ENCODE results near the gene FBXL5.
"Not testable (repeated sequence)": the region's sequence is repeated elsewhere in the genome, so short reads cannot be mapped to it uniquely, and the experiment has no call there.

Gene FBXL5

DNA sequence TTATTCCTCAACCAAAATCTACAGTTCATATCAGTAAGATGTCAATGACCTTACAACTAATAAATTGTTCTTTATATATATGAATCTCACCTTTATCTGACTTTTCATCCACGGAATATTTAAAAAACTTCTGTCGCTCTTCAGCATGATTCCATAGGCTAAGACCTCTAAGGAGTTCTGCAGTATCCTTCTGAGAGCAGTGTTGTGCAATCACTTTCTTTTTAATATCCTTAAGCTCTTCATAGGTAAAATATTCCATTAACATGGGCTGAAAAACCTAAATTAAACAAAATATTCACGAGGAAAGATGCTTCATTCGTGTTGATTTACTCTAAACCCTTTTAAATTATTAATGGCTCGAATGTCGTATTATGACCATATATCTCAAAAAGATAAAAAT is 16.7 kb downstream of the FBXL5 start:
- FAIRE-seq, result no peak

DNA sequence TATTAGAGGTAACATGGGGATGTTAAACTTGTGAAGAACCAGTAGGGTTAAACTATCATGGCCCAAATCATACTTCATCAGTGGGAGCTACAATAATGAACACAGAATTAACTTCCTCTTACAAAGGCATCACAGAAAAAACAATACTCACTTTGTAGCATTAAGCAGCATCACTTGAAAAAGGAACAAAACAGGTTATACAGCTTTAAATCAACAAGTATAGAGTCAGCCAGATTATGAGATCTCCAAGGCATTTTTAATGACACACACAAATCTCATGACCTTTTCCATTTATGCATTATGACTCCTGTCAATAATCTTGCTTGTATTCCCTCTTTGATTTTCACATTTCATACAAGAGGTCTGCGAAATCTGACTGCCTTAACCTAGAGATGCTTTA is 18.3 kb downstream of the FBXL5 start:
- FAIRE-seq, result no peak

DNA sequence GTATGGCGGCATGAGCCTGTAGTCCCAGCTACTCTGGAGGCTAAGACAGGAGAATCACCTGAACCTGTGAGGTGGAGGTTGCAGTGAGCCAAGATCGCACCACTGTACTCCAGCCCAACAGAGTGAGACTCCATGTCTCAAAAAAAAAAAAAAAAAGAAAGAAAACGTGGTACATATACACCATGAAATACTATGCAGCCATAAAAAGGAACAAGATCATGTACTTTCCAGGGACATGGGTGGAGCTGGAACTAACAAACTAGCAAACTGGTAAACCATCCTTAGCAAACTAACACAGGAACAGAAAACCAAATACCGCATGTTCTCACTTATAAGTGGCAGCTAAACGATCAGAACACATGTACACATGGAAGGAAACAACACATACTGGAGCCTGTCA is 37.8 kb downstream of the FBXL5 start:
- not testable (repeated sequence) for FAIRE-seq

DNA sequence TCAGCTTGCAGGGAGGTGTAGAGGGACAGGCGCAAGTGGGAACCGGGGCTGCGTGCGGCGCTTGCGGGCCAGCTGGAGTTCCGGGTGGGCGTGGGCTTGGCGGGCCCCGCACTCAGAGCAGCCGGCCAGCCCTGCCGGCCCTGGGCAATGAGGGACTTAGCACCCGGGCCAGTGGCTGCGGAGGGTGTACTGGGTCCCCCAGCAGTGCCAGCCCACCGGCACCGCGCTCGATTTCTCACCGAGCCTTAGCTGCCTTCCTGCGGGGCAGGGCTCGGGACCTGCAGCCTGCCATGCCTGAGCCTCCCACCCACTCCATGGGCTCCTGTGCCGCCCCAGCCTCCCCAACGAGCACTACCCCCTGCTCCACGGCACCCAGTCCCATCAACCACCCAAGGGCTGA is 40.3 kb downstream of the FBXL5 start:
- FAIRE-seq, result not testable (repeated sequence)

DNA sequence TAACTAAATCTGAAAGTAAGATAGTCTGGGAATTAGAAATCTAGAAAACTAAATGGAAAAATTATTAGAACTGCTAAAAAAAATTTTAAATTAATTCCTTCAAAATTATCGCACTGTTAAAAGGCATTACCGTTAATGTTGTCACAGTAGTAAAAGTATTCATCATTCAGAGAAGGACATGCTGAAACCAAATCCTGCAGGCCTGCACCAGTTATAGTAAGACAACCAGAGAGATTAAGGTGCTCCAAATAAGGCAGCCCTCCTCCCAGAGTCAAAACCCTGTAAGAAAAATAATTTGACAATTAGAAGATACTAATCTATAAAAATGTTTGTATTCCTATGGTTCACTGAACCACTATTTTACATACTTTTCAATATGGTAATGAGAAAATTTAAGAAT is 43.0 kb downstream of the FBXL5 start:
- FAIRE-seq, result no peak

DNA sequence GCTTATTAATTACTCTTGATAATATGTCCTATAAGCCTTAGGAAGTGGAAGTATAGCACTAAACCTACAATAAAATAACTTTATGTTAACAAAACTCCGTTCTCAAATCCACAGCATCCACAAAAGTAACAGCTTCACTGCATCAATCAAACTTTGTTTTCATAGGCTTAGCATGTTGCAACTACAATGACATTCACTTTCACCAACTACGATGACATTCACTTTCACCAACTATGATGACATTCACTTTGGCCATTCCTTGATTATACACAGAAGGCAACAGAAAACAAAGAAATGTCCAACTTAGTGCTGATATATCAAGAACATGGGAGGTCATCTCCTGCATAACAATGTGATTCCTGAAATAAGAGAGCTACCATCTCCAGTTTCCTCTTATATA is 44.3 kb downstream of the FBXL5 start:
- FAIRE-seq, result no peak

DNA sequence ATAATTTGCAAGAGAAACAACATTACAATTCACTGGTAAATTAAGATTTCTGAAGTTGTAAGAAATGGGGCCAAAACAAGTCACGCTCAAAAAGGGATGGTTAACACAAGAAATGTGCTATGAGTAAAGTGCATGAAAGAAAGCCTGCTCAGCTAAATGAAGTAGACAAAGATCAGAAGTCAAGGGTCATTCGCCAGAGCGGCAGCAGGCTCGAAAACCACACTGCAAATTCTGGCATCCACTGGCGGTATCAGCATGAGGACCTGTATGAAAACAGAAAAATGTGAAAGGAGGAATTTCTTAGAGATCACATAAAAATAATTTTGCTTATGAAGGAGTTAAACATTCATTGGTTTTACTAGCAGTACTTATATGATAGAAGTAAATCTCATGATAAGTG is 49.6 kb downstream of the FBXL5 start:
- no peak for FAIRE-seq

DNA sequence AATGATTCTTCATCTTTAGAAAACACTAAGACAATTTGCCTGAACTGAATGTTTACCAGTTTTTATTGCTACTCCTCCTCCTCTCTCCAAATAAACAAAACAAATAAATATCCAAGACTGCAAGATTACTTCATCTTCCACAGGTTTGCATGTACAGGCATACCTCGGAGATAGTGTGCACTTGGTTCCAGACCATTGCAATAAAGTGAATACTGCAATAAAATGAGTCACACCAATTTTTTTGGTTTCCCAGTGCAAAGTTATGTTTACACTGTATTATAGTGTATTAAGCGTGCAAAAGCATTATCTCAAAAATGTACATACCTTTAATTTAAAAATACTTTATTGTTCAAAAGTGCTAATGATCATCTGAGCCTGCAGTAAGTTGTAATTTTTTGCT is 53.3 kb downstream of the FBXL5 start:
- no peak for FAIRE-seq

DNA sequence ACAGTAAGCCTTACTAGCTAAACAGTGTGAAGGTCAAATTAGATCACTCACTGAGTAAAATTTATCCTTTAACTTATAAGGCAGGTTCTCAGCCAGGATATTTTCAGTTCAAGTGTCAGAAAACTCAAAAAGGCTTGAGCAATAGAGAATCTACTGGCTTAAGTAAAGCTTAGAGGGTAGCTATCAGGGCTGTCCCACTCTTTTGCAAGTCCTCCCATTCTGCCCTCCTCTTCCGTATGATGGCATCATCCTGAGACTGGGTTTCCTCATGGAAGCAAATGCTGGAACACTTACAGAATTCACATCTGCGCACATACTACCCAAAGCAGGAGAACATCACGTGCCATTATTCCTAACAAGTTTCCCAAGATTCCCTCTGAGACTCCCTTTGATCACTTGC is 55.0 kb downstream of the FBXL5 start:
- no peak for FAIRE-seq

DNA sequence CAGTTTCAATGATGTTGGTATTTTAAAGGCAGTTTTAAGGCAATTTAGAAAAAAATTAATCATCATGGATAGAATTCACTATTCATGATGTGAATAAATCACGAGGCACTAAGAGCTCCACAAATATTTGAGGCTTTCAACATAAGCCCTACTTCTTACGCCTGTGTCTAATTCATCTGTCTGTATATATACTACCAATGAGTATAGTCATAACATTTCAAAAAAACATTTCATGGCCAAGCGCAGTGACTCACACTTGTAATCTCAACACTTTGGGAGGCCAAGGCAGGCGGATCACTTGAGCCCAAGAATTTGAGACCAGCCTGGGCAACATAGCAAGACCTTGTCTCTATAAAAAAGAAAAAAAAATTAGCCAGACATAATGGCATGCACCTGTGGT is 56.5 kb downstream of the FBXL5 start:
- FAIRE-seq, result no peak

DNA sequence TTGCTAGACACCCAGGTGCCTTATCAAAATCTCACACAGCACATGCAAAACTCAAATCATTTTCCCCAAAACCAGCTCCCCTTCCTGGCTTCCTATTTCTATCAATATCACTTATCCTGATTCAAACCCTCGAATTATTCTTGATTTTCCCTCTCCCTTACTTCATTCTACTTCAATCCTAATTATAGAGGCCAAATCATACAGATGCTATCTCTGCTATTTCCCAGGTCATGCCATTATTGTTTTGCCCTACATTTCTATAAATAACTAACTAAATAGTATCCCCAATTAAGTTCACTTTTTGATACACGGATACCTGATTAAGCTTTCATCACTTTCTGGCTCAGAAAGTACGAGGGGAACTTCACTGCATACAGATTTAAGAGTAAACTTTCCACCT is 62.4 kb downstream of the FBXL5 start:
- FAIRE-seq, result no peak

DNA sequence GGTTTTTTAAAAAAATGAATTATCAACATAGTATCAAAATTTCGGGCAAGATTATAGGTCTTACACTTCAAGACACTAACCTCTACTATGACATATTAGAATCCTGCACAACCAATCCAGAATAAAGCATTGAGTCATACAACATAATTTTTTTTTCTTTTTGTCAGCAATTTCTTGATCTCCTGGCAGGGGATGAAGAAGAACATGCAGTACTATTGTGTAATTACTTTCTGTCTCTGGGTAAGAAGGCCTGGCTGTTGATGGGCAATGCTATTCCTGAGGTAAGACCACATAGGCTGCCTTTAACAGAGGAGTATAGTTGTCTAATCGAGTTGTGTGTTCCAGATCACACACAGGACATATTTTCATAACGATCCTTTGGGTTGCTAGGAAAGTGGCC is 67.5 kb downstream of the FBXL5 start:
- no peak for FAIRE-seq

DNA sequence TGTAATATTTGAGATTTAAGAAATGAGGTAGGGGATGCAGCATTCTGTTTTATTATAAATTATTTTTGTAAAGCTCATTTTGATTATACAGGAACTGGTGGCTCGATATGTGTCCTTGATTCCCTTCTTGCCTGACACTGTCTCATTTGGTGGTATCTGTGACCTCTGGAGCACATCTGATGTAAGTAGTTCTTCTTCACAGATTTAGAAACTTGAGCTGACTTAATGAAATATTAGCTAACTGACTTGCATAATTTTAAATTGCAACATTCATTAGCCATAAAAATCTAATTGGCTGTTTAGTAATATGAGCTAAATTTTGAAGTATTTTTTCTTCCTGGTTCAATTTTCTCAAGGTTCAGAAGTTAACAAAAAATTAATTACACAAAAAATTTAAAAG is 69.1 kb downstream of the FBXL5 start:
- FAIRE-seq, result no peak

DNA sequence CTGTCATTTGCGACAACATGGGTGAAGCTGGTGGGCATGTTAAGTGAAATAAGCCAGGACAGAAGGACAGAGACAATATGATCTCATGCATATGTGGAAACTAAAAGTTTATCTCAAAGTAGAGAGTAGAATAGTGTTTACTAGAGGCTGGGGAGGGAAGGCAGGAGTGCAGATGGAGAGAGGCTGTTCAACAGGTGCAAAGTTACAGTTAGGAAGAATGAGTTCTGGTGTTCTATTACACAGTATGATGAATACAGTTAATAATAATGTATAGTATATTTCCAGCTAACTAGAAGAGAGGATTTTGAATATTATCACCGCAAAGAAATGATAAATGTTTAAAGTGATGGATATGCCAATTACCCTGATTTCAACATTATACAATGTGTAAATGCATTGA is 69.8 kb downstream of the FBXL5 start:
- no peak for FAIRE-seq

DNA sequence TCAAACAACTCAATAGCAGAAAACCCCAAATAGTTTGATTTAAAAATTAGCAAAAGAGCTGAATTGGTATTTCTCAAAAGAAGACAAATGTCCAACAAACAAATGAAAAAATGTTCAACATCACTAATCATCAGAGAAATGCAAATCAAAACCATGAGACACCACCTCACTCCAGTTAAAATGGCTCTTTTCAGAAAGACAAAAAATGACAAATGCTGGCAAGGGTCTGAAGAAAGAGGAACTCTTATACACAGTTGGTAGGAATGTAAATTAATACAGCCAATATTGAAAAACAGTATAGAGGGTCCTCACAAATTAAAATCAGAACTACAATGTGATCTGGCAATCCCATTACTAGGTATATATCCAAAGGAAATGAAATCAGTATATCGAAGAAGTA is 70.4 kb downstream of the FBXL5 start:
- no peak for FAIRE-seq

DNA sequence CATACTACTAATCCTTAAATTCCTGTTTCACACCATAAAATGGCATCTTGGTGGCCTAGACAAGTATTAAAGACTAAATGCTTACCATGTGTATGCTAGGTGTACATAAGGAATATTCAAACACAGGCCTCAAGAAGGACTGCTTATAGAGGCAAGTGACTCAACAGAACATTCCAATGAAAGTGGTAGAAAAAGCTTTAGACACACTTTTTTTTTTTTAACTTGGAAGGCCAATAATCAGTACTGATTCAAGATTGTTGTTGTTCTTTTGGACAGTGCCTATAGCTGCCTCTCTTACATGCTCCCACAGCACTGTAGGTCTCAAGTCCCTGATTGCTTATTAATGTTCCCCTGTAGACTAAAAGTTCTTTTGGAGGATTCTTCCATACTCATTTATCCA is 77.6 kb downstream of the FBXL5 start:
- FAIRE-seq, result no peak

DNA sequence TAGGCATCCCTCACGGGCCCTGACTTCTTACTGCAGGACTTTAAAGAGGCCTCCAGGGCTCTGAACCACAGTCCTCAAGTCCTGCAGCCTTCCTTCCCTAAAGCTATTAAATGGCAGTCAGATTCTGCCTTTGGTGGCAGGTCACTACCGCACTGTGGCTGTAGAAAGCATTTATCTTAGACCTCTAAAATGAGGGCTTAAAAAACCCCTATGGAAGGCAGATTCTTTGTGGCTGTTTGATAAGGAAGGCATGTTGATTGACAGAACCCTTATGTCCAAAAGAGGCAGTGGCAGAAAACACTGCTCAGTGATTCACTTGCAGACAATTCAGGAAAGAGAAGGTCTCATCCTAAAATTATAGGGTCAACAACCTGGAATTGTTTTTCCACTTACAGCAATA is 79.2 kb downstream of the FBXL5 start:
- FAIRE-seq, result no peak

DNA sequence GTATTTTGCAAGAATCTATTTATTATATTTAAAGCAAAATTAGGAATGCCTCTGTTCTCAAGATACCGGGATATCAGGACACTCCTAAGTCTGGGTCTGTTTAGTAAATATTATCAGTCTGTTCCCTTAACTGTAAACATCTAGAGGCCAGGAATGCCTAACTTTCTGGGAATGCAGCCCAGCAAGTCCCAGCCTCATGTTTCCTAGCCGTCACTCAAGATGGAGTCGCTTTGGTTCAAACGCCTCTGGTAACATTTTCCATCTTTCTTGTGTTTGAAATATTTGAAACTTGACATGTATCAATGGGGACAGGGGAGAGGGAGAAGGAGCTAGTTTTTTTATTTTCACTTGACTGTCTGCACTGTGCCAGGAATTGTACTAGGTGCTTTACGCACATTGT is 85.4 kb downstream of the FBXL5 start:
- no peak for FAIRE-seq

DNA sequence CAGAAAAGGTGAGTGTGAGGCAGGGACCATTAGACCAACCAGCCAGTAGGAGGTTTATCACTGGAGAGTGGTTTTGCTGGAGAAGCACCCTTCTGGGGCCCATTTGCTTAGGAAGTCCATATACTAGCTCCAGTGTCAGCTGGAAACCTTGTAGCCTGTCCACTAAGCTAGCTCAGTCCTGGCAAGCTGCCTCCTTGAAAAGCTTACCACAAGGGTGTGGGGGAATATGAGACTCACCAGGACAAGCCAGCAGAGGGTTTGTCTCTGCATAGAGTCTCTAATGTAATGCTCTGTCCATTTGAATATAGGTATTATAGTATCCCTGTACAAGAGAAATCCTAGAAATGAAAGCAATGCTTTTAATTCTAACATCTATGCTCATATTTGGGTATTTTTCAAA is 86.3 kb downstream of the FBXL5 start:
- no peak for FAIRE-seq

DNA sequence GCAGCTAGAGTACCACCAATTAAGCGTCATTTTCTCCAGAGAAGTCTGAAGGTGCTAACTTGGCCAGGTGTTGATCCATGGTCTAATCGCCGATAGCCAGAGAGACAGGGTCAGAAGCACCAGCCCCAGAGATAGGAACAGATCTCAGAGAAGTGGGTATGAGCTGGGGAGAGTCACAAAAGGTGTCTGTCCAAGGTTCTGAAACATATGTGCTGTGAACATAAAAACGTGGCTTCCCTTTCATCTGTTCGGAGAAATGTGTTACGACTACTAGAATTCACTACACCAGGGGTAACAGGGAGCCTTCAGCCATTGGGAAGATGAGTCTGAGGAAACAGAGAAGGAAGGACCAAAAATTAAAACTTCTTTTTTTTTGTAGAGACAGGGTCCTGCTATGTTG is 91.3 kb downstream of the FBXL5 start:
- FAIRE-seq, result no peak

DNA sequence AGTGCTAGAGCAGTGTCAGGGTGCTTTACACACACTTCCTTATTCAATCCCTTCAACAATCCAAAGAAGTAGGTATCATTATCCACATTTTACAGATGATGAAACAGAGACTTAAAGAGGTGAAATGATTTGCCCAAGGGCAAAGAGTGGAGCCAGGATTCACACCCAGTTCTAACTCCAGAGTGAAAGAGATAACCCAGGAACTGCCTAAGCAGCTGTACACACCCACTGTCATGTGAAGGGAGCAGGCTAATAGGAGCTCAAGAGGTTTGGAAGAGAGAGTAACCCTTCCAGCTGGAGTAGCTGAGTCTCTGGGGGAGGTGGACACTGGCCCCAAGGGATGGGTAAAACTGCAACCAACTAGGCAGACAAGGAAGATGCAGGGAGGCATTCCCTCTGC is 92.5 kb downstream of the FBXL5 start:
- no peak for FAIRE-seq

DNA sequence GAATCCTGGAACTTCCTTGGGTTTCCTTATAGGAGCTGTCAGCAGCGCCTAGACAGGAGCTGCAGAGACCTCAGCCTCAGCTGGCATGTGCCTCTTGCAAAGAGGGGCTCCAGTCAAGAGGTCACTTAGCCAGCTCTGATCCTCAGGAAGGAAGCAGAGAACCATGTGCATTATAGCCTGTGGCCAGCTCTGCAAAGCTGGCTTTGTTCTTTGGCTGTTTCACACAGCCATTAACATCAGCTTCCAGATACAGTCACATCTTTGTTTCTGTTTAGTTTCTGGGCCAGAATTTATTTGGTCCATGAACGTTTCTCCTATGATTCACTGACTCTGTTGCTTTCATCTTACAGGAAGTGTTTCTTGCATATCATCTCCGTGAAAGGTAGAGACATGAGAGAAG is 93.0 kb downstream of the FBXL5 start:
- FAIRE-seq, result no peak

DNA sequence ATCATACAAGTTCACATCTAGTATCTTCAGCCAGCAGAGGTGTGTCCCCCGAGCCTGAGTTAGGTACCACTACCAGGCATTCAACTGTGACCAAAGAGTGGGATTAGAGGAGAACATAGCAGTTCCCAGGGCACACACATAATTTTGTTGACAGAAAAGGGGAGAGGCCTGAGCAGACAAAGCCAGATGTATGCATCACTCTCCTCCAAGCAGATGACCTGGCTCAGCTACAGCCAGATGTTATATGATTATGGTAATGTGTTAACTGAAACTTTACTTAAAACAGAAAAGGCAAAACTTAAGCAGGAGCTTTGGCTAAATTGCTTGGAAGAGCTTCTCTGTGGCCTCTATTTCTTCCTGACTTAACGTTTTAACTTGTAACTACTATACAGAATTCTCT is 96.6 kb downstream of the FBXL5 start:
- FAIRE-seq, result no peak

DNA sequence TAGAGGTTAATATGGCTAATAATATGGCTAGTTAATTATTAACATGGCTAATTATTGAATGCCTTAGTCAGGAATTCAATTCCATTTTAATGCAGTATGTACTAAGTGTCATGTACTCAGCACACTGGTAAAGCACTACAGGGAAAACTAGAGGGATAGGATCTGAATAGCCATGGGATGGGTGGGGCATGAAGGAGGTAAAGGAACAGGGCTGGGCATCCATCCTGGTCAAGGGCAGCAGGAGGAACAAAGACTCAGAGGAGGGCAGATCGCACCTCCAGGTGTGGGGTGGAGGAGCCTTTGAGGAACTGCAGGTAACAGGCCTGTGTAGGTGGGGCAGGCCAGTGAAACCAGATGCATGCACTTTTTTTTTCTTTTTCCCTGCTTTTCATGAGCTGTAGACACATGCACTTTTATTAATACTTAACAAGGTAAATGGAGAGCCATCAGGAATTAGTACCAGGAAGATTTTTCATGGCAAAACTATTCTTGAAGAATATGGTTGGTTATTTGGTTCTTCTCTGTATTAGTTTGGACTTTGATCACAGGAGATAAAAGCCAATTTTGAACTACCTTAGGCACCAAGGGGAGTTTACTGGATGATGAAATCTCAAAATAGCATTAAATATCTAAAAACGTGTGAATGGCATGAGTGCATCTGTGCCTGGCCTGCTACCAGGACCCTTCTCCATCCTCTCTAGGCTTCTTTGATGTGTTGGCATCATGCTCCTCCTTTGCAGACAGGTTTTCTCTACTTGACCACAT is 97.2 kb downstream of the FBXL5 start:
- FAIRE-seq, result no peak

DNA sequence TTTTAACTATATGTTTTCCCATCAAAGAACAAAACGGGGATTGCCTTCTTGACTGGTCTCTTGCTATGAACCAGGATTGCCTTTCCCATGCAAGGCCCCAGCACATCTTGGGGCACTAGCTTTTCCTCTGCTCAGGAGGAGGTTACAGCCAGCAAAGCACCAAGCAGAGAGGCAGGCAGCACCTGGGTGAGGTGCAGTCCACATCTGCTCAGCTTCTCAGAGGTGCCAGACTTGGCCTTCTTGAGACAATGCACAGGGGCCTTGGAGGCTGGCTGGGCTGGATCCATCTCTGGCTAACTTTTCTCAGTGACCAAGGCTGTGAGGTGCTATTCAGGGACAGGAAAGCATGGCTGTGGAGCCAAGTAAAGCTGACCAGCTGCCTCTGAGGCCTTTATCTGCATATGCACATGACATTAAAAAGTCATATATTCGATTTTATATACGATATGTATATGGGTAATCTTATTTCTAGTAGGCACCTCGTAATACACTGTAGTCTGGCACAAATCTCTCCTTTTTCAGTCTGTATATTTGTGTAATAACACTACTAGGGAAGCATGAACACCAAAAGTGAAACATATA is 98.6 kb downstream of the FBXL5 start:
- no peak for FAIRE-seq
